Measurements from ENCODE around the gene ITGBL1.
A peak's percentile ranks its signal among the peaks of the same experiment; 100 is the strongest.

Gene ITGBL1

DNA sequence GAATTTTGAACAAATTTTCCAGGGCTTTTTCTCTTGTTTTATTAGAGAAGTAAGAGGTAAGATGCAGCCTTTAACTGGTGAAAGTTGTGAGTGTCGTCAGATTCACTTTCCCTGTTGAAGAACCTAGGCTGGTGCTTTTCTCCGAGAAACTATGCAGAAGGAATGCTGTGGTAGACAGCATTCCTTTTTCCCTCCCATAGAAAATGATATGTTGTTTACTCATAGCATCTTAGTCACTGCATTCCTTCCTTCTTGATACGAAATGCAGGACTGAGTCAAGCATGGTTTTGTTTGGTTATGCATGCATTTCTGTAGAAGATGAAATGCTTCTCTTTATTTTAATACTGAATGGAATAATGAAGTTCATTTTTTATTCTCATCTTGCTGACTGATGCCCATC, 3.4 kb downstream of the ITGBL1 start:
- no peak for DNase-seq
- Histone ChIP-seq H3K36me3 (no peaks in the 10 kb centered on the region), H3K4me3 (ENCODE audit: low read depth, low read length) (no peak overlapping the region), H3K9me3 (no peaks in the 10 kb centered on the region), H3K27me3 (peaks cover 19% of the 10 kb centered on the region), H3K4me1 (no peaks in the 10 kb centered on the region)
- TF ChIP-seq, protein P1, sequence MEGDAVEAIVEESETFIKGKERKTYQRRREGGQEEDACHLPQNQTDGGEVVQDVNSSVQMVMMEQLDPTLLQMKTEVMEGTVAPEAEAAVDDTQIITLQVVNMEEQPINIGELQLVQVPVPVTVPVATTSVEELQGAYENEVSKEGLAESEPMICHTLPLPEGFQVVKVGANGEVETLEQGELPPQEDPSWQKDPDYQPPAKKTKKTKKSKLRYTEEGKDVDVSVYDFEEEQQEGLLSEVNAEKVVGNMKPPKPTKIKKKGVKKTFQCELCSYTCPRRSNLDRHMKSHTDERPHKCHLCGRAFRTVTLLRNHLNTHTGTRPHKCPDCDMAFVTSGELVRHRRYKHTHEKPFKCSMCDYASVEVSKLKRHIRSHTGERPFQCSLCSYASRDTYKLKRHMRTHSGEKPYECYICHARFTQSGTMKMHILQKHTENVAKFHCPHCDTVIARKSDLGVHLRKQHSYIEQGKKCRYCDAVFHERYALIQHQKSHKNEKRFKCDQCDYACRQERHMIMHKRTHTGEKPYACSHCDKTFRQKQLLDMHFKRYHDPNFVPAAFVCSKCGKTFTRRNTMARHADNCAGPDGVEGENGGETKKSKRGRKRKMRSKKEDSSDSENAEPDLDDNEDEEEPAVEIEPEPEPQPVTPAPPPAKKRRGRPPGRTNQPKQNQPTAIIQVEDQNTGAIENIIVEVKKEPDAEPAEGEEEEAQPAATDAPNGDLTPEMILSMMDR (IDR thresholded peaks at IDR 0.05; ENCODE audit: low read depth, low read length): no peak

DNA sequence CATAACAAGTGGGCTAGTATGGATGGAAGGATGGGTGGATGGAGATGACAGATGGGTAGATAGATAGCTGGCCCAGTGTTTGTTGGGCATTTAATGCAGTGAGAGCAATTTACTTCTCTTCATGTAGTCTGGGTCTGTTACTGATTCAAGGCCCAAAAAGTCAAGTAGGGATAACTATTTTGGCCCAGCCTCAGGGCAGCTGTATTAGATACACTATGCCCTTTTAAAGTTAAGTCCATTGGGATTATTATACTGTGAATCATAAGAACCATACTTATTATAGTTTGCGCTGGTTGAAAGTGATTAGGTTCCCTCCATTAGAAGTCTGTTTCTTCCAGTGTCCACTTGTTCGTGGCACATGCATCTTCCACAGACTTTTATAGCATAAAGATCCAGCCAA, 4.7 kb downstream of the ITGBL1 start:
- Histone ChIP-seq H3K4me3 (ENCODE audit: low read depth, low read length) (no peak overlapping the region), H3K27me3 (peaks cover 16% of the 10 kb centered on the region), H3K9me3 (no peaks in the 10 kb centered on the region), H3K36me3 (no peaks in the 10 kb centered on the region), H3K4me1 (no peaks in the 10 kb centered on the region)
- TF ChIP-seq, protein P1 (IDR thresholded peaks at IDR 0.05; ENCODE audit: low read depth, low read length): no peak
- DNase-seq: no peak

DNA sequence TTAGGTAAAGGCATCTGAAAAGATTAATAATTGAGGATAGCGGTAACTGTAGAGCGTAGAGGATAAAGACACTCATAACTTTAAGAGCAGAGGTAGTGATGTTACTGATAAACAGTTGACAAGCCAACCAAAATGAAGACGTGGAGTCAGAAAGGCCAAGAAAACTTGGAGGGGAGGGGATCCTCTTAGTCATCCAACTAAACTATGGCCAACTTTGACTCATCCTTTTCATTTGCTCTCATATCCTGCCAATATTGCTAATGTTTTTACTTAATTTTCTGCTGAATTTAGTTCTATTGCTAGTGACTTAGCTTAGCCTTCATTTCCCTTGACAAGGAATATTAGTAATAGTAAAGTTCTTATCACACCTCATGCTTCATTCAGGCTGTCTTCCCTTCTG, 13.4 kb downstream of the ITGBL1 start:
- Histone ChIP-seq H3K9me3 (no peaks in the 10 kb centered on the region), H3K27me3 (no peaks in the 10 kb centered on the region; the same call in 1 of the 2 replicates), H3K36me3 (no peaks in the 10 kb centered on the region), H3K4me3 (ENCODE audit: low read depth, low read length) (no peak overlapping the region), H3K4me1 (no peaks in the 10 kb centered on the region)
- TF ChIP-seq, protein P1 (IDR thresholded peaks at IDR 0.05; ENCODE audit: low read depth, low read length): no peak
- no peak for DNase-seq

DNA sequence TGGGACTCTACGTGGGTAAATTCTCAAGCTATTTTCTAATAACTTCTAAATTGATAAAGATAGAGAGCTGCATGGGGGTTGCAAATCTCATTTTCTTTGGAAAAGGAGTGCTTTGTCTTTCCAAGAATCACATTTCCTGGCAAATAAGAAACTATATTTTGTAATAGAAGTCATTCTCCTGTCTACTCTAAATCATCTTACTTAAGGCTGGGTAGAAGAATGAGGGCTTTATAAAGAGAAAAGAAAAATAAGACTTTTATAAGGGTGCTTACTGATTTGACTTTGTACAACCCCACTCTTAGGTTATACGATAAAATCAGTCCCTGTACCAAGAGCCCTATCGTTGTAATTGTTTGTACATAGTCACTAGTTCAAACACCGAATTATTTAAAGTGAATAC, 14.9 kb downstream of the ITGBL1 start:
- no peaks in the 10 kb centered on the region for H3K9me3 ChIP-seq
- TF ChIP-seq, protein P1 (IDR thresholded peaks at IDR 0.05; ENCODE audit: low read depth, low read length): no peak
- H3K36me3 ChIP-seq: no peaks in the 10 kb centered on the region
- no peak for DNase-seq
- no peak overlapping the region for H3K4me3 ChIP-seq (ENCODE audit: low read depth, low read length)
- no peaks in the 10 kb centered on the region for H3K4me1 ChIP-seq
- H3K27me3 ChIP-seq: no peaks in the 10 kb centered on the region; the same call in 1 of the 2 replicates

DNA sequence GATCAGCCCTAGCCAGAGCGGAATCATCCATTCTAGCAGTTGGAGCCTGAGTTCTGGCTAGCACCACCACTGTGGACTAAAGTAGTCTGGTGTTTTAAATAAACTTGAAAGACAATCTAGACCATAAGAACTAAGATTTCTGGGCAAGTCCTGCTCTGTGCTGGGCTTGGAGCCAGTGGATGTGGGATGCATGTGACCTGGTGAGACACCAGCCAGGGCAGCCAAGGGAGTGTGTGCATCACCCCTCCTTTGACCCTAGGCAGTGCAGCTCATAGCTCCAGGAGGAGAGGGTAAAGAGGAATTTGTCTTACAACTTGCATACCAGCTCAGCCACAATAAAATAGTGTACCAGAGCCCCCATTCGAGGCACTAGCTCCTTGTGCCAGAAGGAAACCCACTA, 21.0 kb downstream of the ITGBL1 start:
- Histone ChIP-seq H3K4me1 (no peaks in the 10 kb centered on the region), H3K36me3 (no peaks in the 10 kb centered on the region), H3K9me3 (no peaks in the 10 kb centered on the region), H3K27me3 (no peaks in the 10 kb centered on the region), H3K4me3 (ENCODE audit: low read depth, low read length) (no peak overlapping the region)
- DNase-seq: no peak
- TF ChIP-seq, protein P1 (IDR thresholded peaks at IDR 0.05; ENCODE audit: low read depth, low read length): no peak

DNA sequence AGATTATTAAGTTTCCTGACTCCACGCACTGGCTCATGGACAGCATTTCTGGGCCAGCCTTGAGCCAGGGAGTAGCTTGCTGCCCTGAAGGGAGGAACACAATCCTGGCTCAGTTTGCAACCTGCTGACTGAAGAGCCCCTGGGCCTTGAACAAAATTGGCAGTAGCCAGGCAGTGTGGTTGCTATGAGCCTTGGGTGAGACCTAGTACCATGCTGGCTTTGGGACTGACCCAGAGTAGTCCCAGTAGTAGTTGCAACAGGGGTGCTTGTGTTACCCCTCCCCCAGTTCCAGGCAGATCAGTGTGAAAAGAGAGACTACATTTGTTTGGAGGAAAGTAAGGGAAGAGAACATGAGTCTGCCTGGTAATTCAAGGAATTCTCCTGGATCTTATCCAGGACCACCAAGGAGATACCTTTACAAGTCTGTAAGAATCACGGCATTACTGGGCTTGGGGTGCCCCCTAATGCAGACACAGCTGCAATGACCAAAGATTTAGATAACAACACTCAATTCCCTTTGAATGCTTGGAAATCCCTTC, 22.0 kb downstream of the ITGBL1 start:
- Histone ChIP-seq H3K4me3 (ENCODE audit: low read depth, low read length) (no peak overlapping the region), H3K4me1 (no peaks in the 10 kb centered on the region), H3K9me3 (no peaks in the 10 kb centered on the region), H3K27me3 (no peaks in the 10 kb centered on the region), H3K36me3 (no peaks in the 10 kb centered on the region)
- no peak for DNase-seq
- TF ChIP-seq, protein P1 (IDR thresholded peaks at IDR 0.05; ENCODE audit: low read depth, low read length): peak; percentile 26; the same call in 1 of the 2 replicates
